H1 (cell line): Measurements from ENCODE around the gene CCDC192. TPM values are rescaled to one million over a fixed set of nuclear protein-coding genes. Genes with fewer than 3 reads are reported as not detected.

Experiments
- CTCF ChIA-PET: fragments of 300-600 bp; sonication (Branson Sonifier 250); formaldehyde crosslinking; loops from one replicate; lab custom pipeline; 2021; ENCODE audit not compliant: partially characterized antibody; lab: Charles Lee
- POLR2A ChIA-PET: fragments of 300-600 bp; sonication (Branson Sonifier 250); formaldehyde crosslinking; loops from one replicate; lab custom pipeline; 2021; ENCODE audit warnings: inconsistent platforms; ENCODE audit not compliant: partially characterized antibody; lab: Charles Lee
- DNase-seq, 2 experiments: peaks; one replicate each; pipeline versions ENCODE4 v3.0.0 to v3.0.0-alpha.2; 2010 to 2022; ENCODE audit warnings: low spot score in 2 of 2, low read depth in 1 of 2, mixed read lengths in 1 of 2
- FAIRE-seq: peaks from 2 replicates; lab custom pipeline; 2011; peaks lifted over from hg19 to GRCh38; lab: Jason Lieb, UNC
- H2AFZ ChIP-seq: 2 replicates; pipeline ENCODE4 v1.8.1; 2012; ENCODE audit warnings: low read length, inconsistent platforms
- H2AK5ac ChIP-seq: 2 replicates; pipeline ENCODE4 v1.6.1; 2013; ENCODE audit warnings: low read depth, low read length
- H2BK120ac ChIP-seq: replicated peaks from 2 replicates; pipeline ENCODE3; 2013; ENCODE audit warnings: low read depth, low read length, inconsistent platforms
- H2BK12ac ChIP-seq: 2 replicates; pipeline ENCODE4 v1.6.1; 2013; ENCODE audit warnings: low read depth, low read length
- H2BK15ac ChIP-seq: 2 replicates; pipeline ENCODE4 v1.6.1; 2013; ENCODE audit warnings: low read length
- H2BK20ac ChIP-seq: 2 replicates; pipeline ENCODE4 v1.6.1; 2013; ENCODE audit warnings: low read length
- H2BK5ac ChIP-seq: 2 replicates; pipeline ENCODE4 v1.6.1; 2013; ENCODE audit warnings: low read depth, low read length
- H3K14ac ChIP-seq: 2 replicates; pipeline ENCODE4 v1.6.1; 2013; ENCODE audit warnings: inconsistent platforms; ENCODE audit not compliant: insufficient read length
- H3K18ac ChIP-seq: 2 replicates; pipeline ENCODE4 v1.6.1; 2013; ENCODE audit warnings: low read length; ENCODE audit errors: extremely low read depth
- H3K23ac ChIP-seq: 2 replicates; pipeline ENCODE4 v1.6.1; 2013; ENCODE audit warnings: inconsistent platforms; ENCODE audit not compliant: insufficient read length
- H3K23me2 ChIP-seq: 2 replicates; pipeline ENCODE4 v1.6.1; 2013; ENCODE audit warnings: low read depth, low read length
- H3K27ac ChIP-seq: 2 replicates; pipeline ENCODE4 v1.6.1; 2011; ENCODE audit warnings: low read depth, low read length, inconsistent platforms
- H3K27me3 ChIP-seq, 4 experiments: replicated peaks in 1 of 4; 1 replicate in 1 of 4; 2 replicates in 3 of 4; pipeline versions ENCODE4 v1.6.1 to v1.8.1; 2011 to 2013; ENCODE audit warnings: low read length in 3 of 4, mild to moderate bottlenecking in 3 of 4, inconsistent platforms in 2 of 4, mixed read lengths in 2 of 4, moderate library complexity in 1 of 4; ENCODE audit not compliant: control insufficient read depth in 3 of 4, insufficient read depth in 3 of 4; ENCODE audit errors: extremely low read depth in 1 of 4
- H3K36me3 ChIP-seq, 4 experiments: 2 replicates each; pipeline versions ENCODE4 v1.6.1 to v1.8.1; 2011 to 2013; ENCODE audit warnings: mild to moderate bottlenecking in 4 of 4, low read length in 3 of 4, moderate library complexity in 2 of 4, control low read depth in 1 of 4, inconsistent platforms in 1 of 4; ENCODE audit not compliant: insufficient read depth in 4 of 4, control insufficient read depth in 2 of 4
- H3K4ac ChIP-seq: replicated peaks from 2 replicates; pipeline ENCODE3; 2013; ENCODE audit warnings: low read length, low read depth, mixed read lengths, inconsistent platforms; ENCODE audit not compliant: insufficient read length
- H3K4me1 ChIP-seq, 4 experiments: replicated peaks in 1 of 4; 1 replicate in 1 of 4; 2 replicates in 3 of 4; pipeline versions ENCODE4 v1.6.1 to v1.8.1; 2011 to 2013; ENCODE audit warnings: low read length in 3 of 4, inconsistent platforms in 2 of 4, mixed read lengths in 1 of 4; ENCODE audit not compliant: insufficient read depth in 4 of 4, control insufficient read depth in 3 of 4
- H3K4me2 ChIP-seq, 2 experiments: 2 replicates each; pipeline versions ENCODE4 v1.6.1 to v1.8.1; 2011 to 2013; ENCODE audit warnings: low read depth in 2 of 2, low read length in 2 of 2, control low read depth in 1 of 2, inconsistent platforms in 1 of 2, mild to moderate bottlenecking in 1 of 2; ENCODE audit not compliant: insufficient read depth in 1 of 2
- H3K4me3 ChIP-seq, 4 experiments: fragments of 200-600, 300-600 bp in 1 of 4; sonication (generic), shearing (Covaris generic), sonication (Bioruptor Twin) in 1 of 4; 2 replicates each; pipeline versions ENCODE4 v1.5.1 to v1.8.1; 2011 to 2016; ENCODE audit warnings: low read length in 4 of 4, low read depth in 3 of 4, control low read depth in 2 of 4, inconsistent platforms in 2 of 4, mild to moderate bottlenecking in 2 of 4, mixed read lengths in 1 of 4, moderate library complexity in 1 of 4; ENCODE audit not compliant: insufficient read depth in 2 of 4; ENCODE audit errors: extremely low read depth in 1 of 4
- H3K56ac ChIP-seq: replicated peaks from 2 replicates; pipeline ENCODE3; 2013; ENCODE audit warnings: low read depth, mild to moderate bottlenecking, mixed read lengths, low read length, inconsistent platforms; ENCODE audit not compliant: insufficient read length
- H3K79me1 ChIP-seq: 2 replicates; pipeline ENCODE4 v1.6.1; 2013; ENCODE audit warnings: low read depth, low read length, control low read depth
- H3K79me2 ChIP-seq, 2 experiments: 2 replicates each; pipeline versions ENCODE4 v1.6.1 to v1.8.1; 2012 to 2013; ENCODE audit warnings: low read length in 2 of 2, mild to moderate bottlenecking in 2 of 2, inconsistent platforms in 1 of 2; ENCODE audit not compliant: insufficient read depth in 2 of 2, control insufficient read depth in 1 of 2
- H3K9ac ChIP-seq, 4 experiments: replicated peaks in 1 of 4; 1 replicate in 1 of 4; 2 replicates in 3 of 4; pipeline versions ENCODE4 v1.6.1 to v1.8.1; 2011 to 2013; ENCODE audit warnings: low read depth in 3 of 4, low read length in 3 of 4, control low read depth in 2 of 4, mild to moderate bottlenecking in 2 of 4, moderate library complexity in 2 of 4, inconsistent platforms in 1 of 4; ENCODE audit errors: extremely low read depth in 1 of 4
- H3K9me3 ChIP-seq, 2 experiments: 2 replicates each; pipeline versions ENCODE4 v1.6.1 to v1.8.1; 2012 to 2013; ENCODE audit warnings: mild to moderate bottlenecking in 2 of 2, moderate library complexity in 2 of 2, control low read depth in 1 of 2, inconsistent platforms in 1 of 2, low read depth in 1 of 2, low read length in 1 of 2, mixed read lengths in 1 of 2; ENCODE audit not compliant: insufficient read depth in 2 of 2
- H4K20me1 ChIP-seq, 2 experiments: replicated peaks in 1 of 2; 2 replicates each; pipeline versions ENCODE3 to v1.8.1; 2011 to 2013; ENCODE audit warnings: inconsistent platforms in 2 of 2, low read length in 2 of 2, mild to moderate bottlenecking in 1 of 2; ENCODE audit not compliant: insufficient read depth in 2 of 2, control insufficient read depth in 1 of 2
- H4K5ac ChIP-seq: 2 replicates; pipeline ENCODE4 v1.6.1; 2013; ENCODE audit warnings: low read length, low read depth, mixed read lengths, inconsistent platforms; ENCODE audit not compliant: insufficient read length
- H4K8ac ChIP-seq: 2 replicates; pipeline ENCODE4 v1.8.0; 2013; ENCODE audit warnings: mild to moderate bottlenecking, moderate library complexity, low read length, inconsistent platforms; ENCODE audit not compliant: insufficient read depth; ENCODE audit errors: extremely low read depth
- H4K91ac ChIP-seq: replicated peaks from 2 replicates; pipeline ENCODE3; 2013; ENCODE audit warnings: low read length, mixed read lengths, inconsistent platforms; ENCODE audit not compliant: insufficient read length
- ASH2L ChIP-seq: fragments of 200-600, 300-600 bp; sonication (generic); IDR thresholded peaks from one replicate; pipeline ENCODE4 v1.7.1; 2017; ENCODE audit warnings: low read length
- ATF3 ChIP-seq: IDR thresholded peaks from 2 replicates; pipeline ENCODE4 v1.6.1; 2011; ENCODE audit warnings: low read depth, mild to moderate bottlenecking, low read length; ENCODE audit not compliant: insufficient read depth
- BCL11A ChIP-seq, 2 experiments: IDR thresholded peaks; one replicate each; pipeline ENCODE4 v1.6.1; 2011; ENCODE audit warnings: low read depth in 2 of 2, low read length in 2 of 2, mild to moderate bottlenecking in 2 of 2
- CBX8 ChIP-seq: fragments of 300-800, 300-1000 bp; sonication (generic); IDR thresholded peaks from 2 replicates; pipeline ENCODE4 v1.7.1; 2016; ENCODE audit warnings: low read depth, low read length, borderline replicate concordance
- CHD1 ChIP-seq: IDR thresholded peaks from 2 replicates; pipeline ENCODE4 v1.6.1; 2012; ENCODE audit warnings: low read depth, low read length, improper control_type of control experiment
- EP300 ChIP-seq, 2 experiments: IDR thresholded peaks; 1 replicate in 1 of 2; 2 replicates in 1 of 2; pipeline ENCODE4 v1.6.1; 2011 to 2012; ENCODE audit warnings: low read depth in 2 of 2, low read length in 2 of 2, mild to moderate bottlenecking in 2 of 2, borderline replicate concordance in 1 of 2, inconsistent platforms in 1 of 2, moderate library complexity in 1 of 2
- EZH2 ChIP-seq: fragments of 200-600 bp; sonication (generic); IDR thresholded peaks from 2 replicates; pipeline ENCODE4 v1.7.1; 2012; ENCODE audit warnings: low read depth, mild to moderate bottlenecking, moderate library complexity, low read length, inconsistent platforms; ENCODE audit not compliant: severe bottlenecking
- NANOG ChIP-seq: IDR thresholded peaks from 2 replicates; pipeline ENCODE4 v1.6.1; 2011; ENCODE audit warnings: low read length, low read depth, mild to moderate bottlenecking, inconsistent platforms; ENCODE audit not compliant: insufficient read depth, poor library complexity, severe bottlenecking
- POLR2AphosphoS5 ChIP-seq: IDR thresholded peaks from 2 replicates; pipeline ENCODE4 v1.6.1; 2011; ENCODE audit warnings: low read depth, low read length
- SAP30 ChIP-seq: fragments of 300-600 bp; sonication (generic); IDR thresholded peaks from 2 replicates; pipeline ENCODE4 v1.7.1; 2012; ENCODE audit warnings: low read length, moderate library complexity, mild to moderate bottlenecking, inconsistent platforms; ENCODE audit not compliant: insufficient read depth, insufficient replicate concordance
- SRF ChIP-seq: IDR thresholded peaks from 2 replicates; pipeline ENCODE4 v1.6.1; 2011; ENCODE audit warnings: mild to moderate bottlenecking, low read depth, low read length, moderate library complexity
- SUZ12 ChIP-seq: fragments of 200-600 bp; sonication (generic); IDR thresholded peaks from 2 replicates; pipeline ENCODE4 v1.6.1; 2012; ENCODE audit warnings: mild to moderate bottlenecking, inconsistent platforms, low read length, moderate library complexity, mixed read lengths
- TCF12 ChIP-seq: IDR thresholded peaks from 2 replicates; pipeline ENCODE4 v1.6.1; 2011; ENCODE audit warnings: low read depth, mild to moderate bottlenecking, low read length
- WGBS, 2 experiments: shearing (Covaris generic) in 1 of 2; methylation state at CpG; one replicate each; pipeline versions ENCODE4 v1.1.6 to v1.1.7; 2013 to 2015; ENCODE audit warnings: low lambda C conversion rate in 2 of 2, mixed read lengths in 2 of 2, inconsistent platforms in 1 of 2, low coverage in 1 of 2, missing lambda C conversion rate in 1 of 2; ENCODE audit not compliant: insufficient replicate concordance in 2 of 2, insufficient coverage in 1 of 2, insufficient read length in 1 of 2; ENCODE audit errors: extremely low coverage in 1 of 2, missing lambda C conversion rate in 1 of 2; 5-methylcytosine and 5-hydroxymethylcytosine counted together
- polyA plus RNA-seq, 7 experiments: library from polyadenylated mRNA; depleted of rRNA in 3 of 7; stranded (reverse) in 5 of 7; unstranded in 2 of 7; fragments of >200 nt in 5 of 7; fragments of 200-250 nt in 2 of 7; gene quantifications; 1 replicate in 5 of 7; 2 replicates in 1 of 7; 4 replicates in 1 of 7; pipeline versions ENCODE4 v1.2.1 to v1.2.3, GENCODE V29; 2011 to 2013; ENCODE audit warnings: missing spikeins in 2 of 7, mixed read lengths in 2 of 7
- total RNA-seq: library from RNA; stranded (reverse); fragmentation: NEBNext Ultra II Directional; extraction: Animal tissue kit (Norgen Biotek cat#: 25700); gene quantifications from 2 replicates; pipeline ENCODE4 v1.2.1, GENCODE V29; 2021

The CCDC192 gene
- total and polyA plus RNA-seq, 2 of the 8 experiments (the other 6 are each of a cell fraction or from before 2014, with no cell fraction given) = 0.61 TPM; not detected in 1

- H3K18ac ChIP-seq = no peak overlapping the region
- no peaks in the 10 kb centered on the region for H3K79me2 ChIP-seq
- CTCF ChIA-PET = interaction anchor here (1.6 to 1.7 kb wide), 2 partner anchors 15 to 28 kb away, joined by 3 read pairs; no protein-coding TSS in a partner anchor
- peaks cover 0 to 4% (median 1%) of the 10 kb centered on the region in 4 experiments; a peak in 2 of 7 replicates for H3K4me1 ChIP-seq
- DNase-seq (no peak), FAIRE-seq (no peak)
- H2BK20ac ChIP-seq = no peak overlapping the region
- H3K4ac ChIP-seq = no peak overlapping the region
- POLR2A ChIA-PET = interaction anchor here (0.8 kb wide), 1 partner anchor 11 kb away, joined by 3 read pairs; no protein-coding TSS in a partner anchor
- no peak overlapping the region for H3K4me2 ChIP-seq
- no peak overlapping the region for H4K5ac ChIP-seq
- H2BK12ac ChIP-seq = no peak overlapping the region
- no peak overlapping the region for H2AK5ac ChIP-seq
- H2BK5ac ChIP-seq = no peak overlapping the region
- no peak overlapping the region for H4K8ac ChIP-seq
- no peaks in the 10 kb centered on the region for H3K9me3 ChIP-seq
- no peaks in the 10 kb centered on the region for H3K79me1 ChIP-seq
- 96% methylated on average over 1 of the region's 1 CpG; no CpG with 5 or more reads in 1 of the 2 experiments for WGBS, 2 experiments
- H4K20me1 ChIP-seq = no peaks in the 10 kb centered on the region
- H3K23ac ChIP-seq = no peak overlapping the region
- H2BK120ac ChIP-seq = no peak overlapping the region
- H3K14ac ChIP-seq = no peak overlapping the region
- no peaks in the 10 kb centered on the region for H3K36me3 ChIP-seq
- H3K56ac ChIP-seq = no peak overlapping the region
- H2AFZ ChIP-seq = no peak overlapping the region
- H3K27me3 ChIP-seq = no peaks in the 10 kb centered on the region
- no peak overlapping the region for H4K91ac ChIP-seq
- H2BK15ac ChIP-seq = no peak overlapping the region
- H3K27ac ChIP-seq = no peak overlapping the region
- H3K4me3 ChIP-seq = no peak overlapping the region
- H3K9ac ChIP-seq = no peak overlapping the region
- H3K23me2 ChIP-seq = no peaks in the 10 kb centered on the region
- TF ChIP-seq SUZ12 (no peak), CBX8 (no peak), ATF3 (no peak), ASH2L (no peak), EZH2 (no peak), POLR2AphosphoS5 (no peak), SAP30 (no peak), BCL11A (IDR thresholded peaks at IDR 0.05; ENCODE audit: low read depth in 2 of 2, low read length in 2 of 2) (no peak), SRF (no peak), TCF12 (no peak), NANOG (no peak), CHD1 (no peak), EP300 (IDR thresholded peaks at IDR 0.05; ENCODE audit: borderline replicate concordance in 1 of 2, low read depth in 2 of 2, low read length in 2 of 2) (no peak)
Observed at GRCh38 chr5:127805448-127805847, 102.3 kb downstream of the CCDC192 start.
